HG02610 (cell line): ENCODE data around the gene TREML4.
"Not testable (repeated sequence)": the region's sequence is repeated elsewhere in the genome, so short reads cannot be mapped to it uniquely, and the experiment has no call there.

Experiments used
- ATAC-seq: cut with Tn5 transposase; IDR thresholded peaks from one replicate; pipeline ENCODE4 v1.9.1; 2021; ENCODE audit warnings: mild to moderate bottlenecking, moderate library complexity; ENCODE audit not compliant: unreplicated experiment

Gene TREML4

DNA sequence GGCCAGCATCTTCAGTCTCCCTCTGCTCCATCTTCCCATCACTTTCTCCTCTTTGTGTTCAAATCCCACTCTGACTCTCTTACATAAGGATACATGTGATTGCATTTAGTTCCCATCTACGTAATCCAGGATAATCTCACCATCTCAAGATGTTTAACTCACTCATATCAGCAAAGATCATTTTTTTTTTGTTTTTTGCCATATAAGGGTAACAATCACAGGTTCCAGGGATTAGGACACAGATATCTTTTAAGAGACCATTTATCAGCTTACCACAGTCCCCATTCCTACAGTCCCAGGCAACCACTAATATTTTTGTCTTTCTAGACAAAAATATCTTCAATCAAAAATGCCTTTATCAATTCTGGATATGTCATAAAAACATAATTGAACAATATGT is 24.0 kb upstream of the TREML4 start:
- no peak for ATAC-seq

GRCh38 chr6:41208439-41209106 is 19.6 kb upstream of the TREML4 start:
- no peak for ATAC-seq

GRCh38 chr6:41209547-41210320 is 18.4 kb upstream of the TREML4 start:
- ATAC-seq, result no peak

GRCh38 chr6:41214559-41215238 is 13.4 kb upstream of the TREML4 start:
- no peak for ATAC-seq

DNA sequence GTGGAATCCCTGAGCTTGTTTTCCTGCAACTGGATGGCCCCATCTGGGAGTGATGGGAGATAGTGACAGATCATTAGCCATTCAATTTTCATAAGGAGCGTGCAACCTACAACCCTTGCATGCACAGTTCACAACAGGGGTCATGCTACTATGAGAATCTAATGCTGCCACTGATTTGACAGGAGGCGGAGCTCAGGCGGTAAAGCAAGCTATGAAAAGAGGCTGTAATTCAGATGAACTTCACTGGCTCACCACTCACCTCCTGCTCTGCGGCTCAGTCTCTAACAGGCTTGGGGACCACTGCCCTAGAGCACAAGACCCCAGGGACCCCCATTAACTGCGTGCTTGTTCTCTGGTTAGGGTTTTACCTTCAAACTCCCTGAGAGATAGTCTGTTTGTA is 12.4 kb upstream of the TREML4 start:
- ATAC-seq, result no peak

DNA sequence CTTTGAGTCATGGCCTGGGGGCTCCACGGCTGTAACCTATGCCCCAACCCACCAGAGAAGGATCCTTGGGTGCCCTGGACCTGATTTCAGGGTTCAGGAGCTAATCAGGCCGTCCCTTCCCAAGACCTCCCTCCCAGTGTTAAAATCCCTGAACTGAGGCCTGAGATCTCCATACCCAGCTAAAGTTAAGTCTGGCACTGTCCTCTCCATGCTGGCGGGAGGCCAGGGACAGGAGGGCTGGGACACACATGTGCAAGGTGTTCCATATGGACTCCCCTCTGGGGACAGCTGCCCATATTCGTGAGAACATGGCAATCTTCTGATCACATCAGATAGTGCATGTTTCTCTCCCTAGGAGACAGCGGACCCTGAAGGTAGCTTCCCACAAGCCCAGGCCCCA is 11.5 kb upstream of the TREML4 start:
- no peak for ATAC-seq

GRCh38 chr6:41222045-41222444 is 6.1 kb upstream of the TREML4 start:
- ATAC-seq, result no peak

DNA sequence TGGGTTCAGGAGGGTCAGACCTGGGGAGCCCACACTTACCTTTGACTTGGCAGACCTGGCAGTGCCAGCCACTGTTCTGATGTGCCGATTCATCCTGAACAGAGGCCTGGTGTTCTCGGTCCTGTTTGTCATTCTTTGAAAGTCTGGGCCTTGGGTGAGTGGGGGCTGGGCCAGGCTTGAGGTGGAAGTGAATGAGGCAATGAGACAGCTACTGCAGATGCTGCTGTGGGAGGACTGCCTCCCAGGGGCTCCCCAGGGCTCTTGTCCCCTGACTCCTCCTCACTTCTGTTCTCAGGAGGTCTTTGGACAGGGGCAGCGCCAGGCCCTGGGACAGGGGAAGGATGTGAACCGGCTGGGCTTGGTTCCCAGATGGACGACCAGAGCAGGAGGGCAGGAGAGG is 5.6 kb upstream of the TREML4 start:
- ATAC-seq, result no peak

- no peak for ATAC-seq
Observed at GRCh38 chr6:41224800-41225199, 3.3 kb upstream of the TREML4 start.

DNA sequence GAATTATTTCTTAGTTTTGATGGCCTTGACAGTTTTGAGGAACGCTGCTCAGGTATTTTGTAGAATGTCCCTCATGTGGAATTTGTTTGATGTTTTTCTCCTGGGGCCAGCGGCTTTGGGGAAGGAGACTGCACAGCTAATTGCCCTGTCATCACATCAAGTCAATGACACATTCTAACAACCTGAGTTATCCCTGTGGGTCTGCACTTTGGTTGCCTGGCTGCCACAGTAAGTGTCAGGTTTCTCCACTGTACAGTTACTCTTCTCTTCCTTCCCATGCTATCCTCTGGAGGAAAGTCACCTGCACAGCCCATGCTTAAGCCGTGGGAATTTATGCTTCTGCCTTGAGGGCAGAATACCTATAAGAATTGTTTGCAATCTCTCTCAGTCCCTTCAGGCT is 1.4 kb upstream of the TREML4 start:
- no peak for ATAC-seq

- ATAC-seq, result no peak
Observed at GRCh38 chr6:41228616-41229015, 467 bp downstream of the TREML4 start.

- ATAC-seq, result no peak
Observed at GRCh38 chr6:41229721-41230120, 1.6 kb downstream of the TREML4 start.

DNA sequence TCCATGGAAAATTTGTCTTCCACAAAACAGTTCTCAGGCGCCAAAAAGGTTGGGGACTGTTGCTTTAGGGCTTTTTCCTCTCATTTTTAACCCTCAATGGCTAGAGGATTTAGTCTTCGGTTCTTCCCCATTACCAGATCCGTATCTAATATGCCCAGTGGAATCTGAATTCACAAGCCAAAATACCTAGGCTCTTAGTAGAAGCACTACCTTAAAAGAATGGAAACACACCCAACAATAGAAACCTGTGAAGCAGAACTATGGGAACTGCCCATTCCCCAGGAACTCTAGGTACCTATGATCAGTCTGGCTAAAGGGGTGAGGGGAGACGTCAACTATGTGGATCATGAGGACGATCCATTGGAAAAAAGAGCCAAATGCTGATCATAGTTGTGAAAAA is 3.1 kb downstream of the TREML4 start:
- no peak for ATAC-seq

DNA sequence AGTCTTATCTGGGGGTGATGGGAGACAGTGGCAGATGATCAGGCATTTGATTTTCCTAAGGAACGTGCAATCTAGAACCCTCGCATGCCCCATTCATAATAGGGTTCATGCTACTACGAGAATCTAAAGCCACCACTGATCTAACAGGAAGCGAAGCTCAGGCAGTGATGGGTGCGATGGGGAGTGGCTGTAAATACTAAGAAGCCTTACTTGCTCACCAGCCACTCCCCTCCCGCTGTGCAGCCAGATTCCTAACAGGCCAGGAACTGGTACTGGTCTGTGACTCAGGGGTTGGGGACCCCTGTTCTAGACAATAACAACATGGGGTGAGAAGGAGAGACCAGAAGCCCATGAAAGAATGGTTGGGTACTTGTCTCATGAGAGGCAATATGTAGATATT is 4.5 kb downstream of the TREML4 start:
- ATAC-seq, result no peak

GRCh38 chr6:41236276-41236675 is 8.1 kb downstream of the TREML4 start:
- no peak for ATAC-seq

GRCh38 chr6:41237128-41237527 is 9.0 kb downstream of the TREML4 start:
- no peak for ATAC-seq

GRCh38 chr6:41239467-41240159 is 11.5 kb downstream of the TREML4 start:
- no peak for ATAC-seq

DNA sequence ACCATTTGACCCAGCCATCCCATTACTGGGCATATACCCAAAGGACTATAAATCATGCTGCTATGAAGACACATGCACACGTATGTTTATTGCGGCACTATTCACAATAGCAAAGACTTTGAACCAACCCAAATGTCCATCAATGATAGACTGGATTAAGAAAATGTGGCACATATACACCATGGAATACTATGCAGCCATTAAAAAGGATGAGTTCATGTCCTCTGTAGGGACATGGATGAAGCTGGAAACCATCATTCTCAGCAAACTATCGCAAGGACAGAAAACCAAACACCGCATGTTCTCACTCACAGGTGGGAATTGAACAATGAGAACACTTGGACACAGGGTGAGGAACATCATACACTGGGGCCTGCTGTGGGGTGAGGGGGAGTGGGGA is 18.4 kb downstream of the TREML4 start:
- ATAC-seq, result not testable (repeated sequence)

GRCh38 chr6:41247288-41247865 is 19.2 kb downstream of the TREML4 start:
- ATAC-seq, result no peak

GRCh38 chr6:41247882-41248705 is 19.9 kb downstream of the TREML4 start:
- no peak for ATAC-seq
